Measurements from ENCODE around the gene GAL.
A peak's percentile ranks its signal among the peaks of the same experiment; 100 is the strongest.
"Not testable (repeated sequence)": the region's sequence is repeated elsewhere in the genome, so short reads cannot be mapped to it uniquely, and the experiment has no call there.

The GAL gene, protein sequence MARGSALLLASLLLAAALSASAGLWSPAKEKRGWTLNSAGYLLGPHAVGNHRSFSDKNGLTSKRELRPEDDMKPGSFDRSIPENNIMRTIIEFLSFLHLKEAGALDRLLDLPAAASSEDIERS

DNA sequence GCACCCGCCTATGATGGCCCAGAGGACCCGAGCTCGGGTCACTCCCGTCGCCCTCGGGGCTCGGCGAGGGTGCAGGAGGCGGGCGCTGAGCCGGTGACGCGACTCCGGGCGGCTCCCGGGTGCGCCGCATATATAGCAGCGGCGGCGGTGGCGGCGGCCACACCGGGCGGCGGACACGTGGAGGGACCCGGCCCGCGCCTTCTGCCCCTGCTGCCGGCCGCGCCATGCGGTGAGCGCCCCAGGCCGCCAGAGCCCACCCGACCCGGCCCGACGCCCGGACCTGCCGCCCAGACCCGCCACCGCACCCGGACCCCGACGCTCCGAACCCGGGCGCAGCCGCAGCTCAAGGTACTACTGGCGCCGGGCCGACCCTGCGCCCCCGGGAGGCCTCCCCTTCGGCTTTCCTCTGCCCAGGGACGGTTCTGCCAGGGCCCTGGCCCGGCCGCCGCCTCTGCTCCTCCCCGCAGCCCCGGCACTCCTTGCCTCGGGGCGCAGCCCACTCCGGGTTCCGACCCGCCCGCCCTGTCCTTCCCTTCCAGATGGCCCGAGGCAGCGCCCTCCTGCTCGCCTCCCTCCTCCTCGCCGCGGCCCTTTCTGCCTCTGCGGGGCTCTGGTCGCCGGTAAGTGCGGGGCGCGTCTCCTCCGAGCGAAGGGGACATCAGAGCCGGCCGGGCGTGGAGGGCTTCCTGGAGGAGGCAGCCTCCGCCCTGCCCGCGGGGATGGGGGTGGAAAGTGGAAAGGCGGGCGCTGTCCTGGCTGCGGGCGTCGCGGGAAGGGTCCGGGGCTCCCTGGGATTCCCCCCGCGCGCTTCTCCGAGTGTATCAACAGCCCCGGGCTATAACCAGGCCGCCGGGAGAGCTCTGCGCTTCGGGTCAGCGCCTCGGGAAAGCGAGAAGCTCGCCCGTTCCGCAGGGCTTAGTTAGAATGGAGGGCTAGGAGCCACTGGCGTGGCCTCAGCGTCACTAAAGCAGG is at the start of gene GAL:
TSS of gene GAL (plus strand) at position 160 of the 972 bp plus-strand sequence. CDS start at position 540, 380 bp downstream.
- DNase-seq = peak; percentile 64

DNA sequence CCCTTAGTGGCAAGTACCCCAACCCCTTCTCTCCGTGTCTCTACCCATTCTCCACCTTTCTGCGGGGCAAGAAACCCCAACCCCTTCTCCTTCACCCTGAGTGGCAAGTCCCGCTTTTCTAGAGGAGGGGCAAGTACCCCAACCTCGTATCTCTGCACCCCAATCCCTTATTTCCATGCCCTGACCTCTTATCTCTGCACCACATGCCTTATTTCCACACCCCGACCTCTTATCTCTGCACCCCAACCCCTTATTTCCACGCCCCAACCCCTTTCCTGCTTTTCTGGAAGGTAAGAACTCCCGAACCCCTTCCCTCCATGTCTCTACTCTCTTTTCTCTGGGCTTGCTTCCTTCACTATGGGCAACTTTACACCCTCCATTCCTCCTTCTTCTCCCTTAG is 49.7 kb upstream of the GAL start:
- not testable (repeated sequence) for DNase-seq

DNA sequence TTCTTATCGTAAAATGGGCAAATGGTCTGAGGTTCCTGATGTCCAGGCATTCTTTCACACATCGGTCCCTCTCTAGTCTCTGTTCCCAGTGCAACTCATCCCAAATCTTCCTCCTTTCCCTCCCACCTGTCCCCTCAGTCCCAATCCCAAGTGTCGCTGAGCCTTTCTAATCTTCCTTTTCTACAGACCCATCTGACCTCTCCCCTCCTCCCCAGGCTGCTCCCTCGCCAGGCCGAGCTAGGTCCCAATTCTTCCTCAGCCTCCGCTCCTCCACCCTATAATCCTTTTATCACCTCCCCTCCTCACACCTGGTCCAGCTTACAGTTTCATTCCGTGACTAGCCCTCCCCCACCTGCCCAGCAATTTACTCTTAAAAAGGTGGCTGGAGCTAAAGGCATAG is 49.2 kb upstream of the GAL start:
- not testable (repeated sequence) for DNase-seq

DNA sequence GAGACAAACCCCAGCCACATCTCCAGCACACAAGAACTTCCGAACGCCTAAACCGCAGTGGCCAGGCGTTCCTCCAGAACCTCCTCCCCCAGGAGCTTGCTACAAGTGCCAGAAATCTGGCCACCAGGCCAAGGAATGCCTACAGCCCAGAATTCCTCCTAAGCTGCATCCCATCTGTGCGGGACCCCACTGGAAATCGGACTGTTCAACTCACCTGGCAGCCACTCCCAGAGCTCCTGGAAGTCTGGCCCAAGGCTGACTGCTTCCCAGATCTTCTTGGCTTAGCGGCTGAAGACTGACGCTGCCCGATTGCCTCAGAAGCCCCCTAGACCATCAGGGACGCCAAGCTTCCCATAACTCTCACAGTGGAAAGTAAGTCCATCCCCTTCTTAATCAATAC is 48.5 kb upstream of the GAL start:
- not testable (repeated sequence) for DNase-seq

DNA sequence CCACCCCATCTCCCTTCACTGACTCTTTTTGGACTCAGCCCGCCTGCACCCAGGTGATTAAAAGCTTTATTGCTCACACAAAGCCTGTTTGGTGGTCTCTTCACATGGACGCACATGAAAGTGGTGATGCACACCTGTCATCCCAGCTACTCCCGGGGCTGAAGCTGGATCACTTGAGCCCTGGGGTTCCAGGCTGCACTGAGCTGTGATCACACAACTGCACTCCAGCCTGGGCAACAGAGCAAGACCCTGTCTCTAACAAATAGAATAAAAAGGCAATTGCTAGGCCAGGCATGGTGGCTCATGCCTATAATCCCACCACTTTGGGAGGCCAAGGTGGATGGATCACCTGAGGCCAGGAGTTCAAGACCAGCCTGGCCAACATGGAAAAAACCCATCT is 45.0 kb upstream of the GAL start:
- not testable (repeated sequence) for DNase-seq

DNA sequence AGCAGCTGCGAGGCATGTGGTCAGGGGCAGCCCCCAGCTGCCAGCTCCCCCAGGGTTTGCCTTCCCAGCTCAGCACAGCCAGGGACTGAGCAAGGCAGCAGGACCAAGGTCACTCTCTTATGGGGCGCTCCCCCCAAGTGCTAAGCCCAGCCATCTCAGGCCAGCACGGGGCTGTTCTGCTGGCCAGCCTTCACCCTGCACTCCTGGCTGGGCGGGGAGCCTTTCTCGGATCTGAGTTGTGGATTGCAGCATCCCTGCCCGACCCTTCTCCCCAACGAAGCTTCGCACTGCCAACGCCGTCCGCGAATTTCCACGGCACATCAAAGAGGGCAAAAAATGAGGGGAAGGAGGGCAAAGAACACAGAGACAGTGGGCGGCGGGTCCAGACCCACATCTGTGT is 42.5 kb upstream of the GAL start:
- DNase-seq = no peak

DNA sequence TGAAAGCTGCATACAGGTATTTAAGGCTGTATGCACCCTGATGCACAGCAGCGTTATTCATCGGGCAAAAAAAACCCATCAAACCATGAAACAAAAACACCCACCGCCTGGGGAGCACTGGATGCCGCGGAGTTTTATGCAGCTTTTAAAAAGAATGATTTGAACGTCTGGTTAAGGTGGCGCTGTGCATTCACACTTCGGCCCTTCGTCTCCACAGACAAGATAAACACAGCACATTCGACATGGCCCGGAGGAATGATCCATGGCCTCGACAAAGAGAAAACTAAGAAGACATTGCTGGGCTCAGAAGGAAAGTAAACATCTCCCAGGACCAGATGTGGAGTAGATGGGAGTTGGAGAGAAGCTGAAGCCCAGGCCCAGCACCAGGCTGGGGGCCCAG is 40.8 kb upstream of the GAL start:
- no peak for DNase-seq

DNA sequence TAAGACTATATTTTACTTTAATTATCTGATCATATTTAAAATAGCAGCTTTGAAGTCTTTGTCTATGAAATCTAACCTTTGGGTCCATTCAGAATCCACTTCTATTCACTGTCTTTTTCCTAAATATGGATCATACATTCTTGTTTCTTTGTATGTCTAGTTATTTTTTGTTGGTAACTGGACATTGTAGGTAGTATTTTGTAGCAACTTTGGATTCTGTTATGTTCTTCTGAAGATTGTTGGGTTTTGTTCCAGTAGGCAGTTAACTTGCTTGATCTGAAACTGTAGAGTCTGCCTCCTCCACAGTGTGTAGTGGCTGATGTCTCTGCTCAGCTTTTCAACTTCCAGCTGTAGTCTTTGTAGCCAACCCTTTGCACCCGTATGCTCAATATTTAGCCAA is 37.5 kb upstream of the GAL start:
- DNase-seq = no peak

DNA sequence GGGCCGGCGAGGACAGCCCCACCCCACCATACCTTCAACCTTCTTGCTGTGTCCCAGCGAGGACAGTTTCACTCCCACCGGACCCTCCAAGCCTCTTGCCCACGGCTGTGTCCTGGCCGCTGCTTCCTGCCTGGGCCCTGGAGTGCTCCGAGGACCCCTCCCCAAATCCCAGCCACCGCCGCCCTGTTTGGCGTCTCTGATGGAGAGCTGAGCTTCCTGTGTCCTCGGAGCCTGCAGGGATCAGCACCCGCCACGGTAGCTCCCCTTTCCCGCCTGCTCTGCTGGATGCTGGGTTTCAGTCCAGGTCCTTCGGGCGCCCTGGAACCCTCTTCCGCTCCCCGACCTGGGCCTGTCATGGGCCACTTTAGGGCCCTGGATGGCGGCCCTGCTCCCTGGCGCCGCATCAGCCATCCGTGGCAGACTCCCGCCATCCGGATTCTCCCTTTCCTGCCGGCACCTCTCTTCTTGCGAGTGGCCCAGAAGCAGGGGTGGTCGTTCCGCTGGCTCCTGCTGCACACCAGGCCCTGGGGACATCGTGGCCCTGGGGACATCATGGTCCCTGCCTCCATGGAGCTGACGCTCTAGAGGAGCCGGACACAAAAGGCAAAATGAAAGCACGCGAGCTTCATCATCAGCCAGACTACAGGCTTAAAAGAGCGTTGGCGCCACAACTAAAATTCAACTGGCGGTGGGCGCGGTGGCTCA is 34.3 kb upstream of the GAL start:
- DNase-seq = no peak

DNA sequence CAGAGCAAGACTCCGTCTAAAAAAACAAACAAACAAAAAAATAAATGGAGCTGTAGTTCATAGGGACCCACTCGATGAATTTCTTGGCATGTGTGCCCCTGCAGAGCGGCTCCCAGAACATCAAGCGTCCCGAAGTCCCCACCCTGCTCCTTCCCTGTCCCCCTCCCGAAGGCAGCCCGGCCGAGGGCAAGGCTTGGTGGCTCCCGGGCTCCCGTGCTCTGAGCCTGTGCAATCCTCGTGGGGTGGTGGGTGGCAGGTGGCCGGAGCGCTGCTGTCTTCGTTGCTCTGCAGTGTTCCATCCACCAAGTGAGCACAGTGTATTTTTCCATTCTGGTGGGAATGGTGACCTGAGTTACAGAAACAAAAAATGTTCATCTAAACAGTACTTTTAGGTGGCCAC is 33.5 kb upstream of the GAL start:
- DNase-seq = no peak

DNA sequence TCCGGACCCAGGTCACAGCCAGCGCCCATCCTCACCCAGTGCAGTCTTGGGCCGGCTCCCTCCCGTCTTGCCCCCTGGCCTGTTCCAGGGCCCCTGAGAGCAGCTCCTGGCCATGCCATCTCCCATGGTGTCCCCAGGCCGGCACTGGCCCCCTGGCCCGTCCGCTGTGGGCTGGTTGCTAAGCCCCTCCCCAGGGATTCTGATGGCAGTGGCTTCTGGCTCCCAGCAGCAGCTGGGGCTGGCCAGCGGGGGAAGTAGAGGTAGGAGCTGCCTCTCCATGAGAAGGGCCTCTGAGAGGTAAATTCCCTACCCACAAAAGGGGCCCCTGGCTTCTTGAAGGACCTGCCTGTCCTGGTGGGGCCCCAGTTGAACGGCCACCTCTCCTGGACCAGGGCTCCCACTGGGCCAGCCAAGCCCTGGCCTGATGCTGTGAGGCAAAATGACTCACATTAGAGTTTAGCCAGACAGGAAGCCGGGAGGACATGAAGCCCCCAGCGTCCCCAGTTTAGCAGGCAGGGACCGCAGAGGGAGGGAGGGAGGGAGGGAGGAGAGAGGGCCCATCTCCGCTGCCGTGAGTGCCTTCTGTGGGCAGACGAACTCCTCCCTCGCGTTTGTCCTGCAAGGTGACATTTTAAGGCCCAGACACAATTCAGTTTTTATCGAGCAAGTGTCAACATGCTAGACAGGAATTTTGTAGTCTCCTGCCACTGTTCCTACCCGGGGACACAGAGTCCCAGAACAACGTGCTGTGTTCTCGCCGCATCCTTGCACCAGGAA is 32.9 kb upstream of the GAL start:
- DNase-seq = no peak

DNA sequence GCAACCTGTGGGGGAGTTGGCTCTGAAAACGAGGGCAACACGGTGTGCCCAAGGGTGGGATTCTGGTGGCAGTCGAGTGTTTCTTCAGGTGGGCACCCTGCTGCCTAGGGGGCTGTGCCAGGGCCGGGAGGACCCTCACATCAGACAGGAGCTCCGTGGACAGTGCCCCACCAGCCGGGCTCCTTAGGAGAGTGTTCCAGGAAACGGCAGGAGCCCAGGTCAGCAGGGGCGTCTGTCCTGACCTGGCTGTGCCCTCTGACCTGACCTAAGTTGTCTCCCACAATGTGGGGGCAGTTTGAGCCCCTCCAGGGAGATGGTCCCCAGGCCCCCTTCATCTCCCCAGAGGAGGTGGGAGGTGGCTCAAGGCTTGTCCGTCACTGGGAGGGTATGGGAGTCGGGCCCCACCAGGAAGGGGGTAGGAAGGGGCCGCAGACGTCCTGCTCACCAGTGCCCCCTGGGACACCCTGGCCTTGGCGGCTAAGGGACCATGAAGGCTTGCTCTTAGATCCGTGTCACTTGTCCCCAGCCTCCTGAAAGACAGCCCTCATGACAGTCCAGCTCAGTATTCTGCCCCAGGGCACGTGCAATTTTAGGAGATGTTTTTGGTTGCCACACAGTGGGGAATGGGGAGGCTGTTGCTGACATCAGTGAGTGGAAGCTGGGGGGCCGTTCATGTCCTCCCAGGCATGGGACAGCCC is 32.2 kb upstream of the GAL start:
- no peak for DNase-seq

DNA sequence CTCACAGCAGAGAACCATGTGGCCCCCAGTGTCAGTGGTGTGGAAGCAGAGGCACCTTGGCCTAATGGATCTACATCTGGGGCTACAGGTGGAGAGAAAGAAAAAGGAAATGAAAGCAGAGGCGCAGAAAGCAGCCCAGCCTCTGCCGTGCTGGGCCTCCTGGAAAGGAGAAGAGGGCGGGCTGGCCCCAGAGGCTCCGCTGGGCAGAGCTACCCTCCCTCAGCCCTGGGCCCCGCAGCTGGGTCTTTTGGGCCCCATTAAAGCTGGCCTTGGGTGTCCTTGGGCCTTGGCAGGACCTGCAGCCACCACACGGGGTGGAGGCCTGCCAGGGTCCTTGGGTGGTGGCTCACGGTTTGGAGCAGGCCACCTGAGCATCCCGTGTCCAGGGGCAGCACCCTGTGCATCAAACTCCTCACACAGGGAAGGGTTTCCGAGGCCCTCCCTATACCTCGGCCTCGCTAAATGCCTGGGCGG is 31.6 kb upstream of the GAL start:
- DNase-seq = no peak

DNA sequence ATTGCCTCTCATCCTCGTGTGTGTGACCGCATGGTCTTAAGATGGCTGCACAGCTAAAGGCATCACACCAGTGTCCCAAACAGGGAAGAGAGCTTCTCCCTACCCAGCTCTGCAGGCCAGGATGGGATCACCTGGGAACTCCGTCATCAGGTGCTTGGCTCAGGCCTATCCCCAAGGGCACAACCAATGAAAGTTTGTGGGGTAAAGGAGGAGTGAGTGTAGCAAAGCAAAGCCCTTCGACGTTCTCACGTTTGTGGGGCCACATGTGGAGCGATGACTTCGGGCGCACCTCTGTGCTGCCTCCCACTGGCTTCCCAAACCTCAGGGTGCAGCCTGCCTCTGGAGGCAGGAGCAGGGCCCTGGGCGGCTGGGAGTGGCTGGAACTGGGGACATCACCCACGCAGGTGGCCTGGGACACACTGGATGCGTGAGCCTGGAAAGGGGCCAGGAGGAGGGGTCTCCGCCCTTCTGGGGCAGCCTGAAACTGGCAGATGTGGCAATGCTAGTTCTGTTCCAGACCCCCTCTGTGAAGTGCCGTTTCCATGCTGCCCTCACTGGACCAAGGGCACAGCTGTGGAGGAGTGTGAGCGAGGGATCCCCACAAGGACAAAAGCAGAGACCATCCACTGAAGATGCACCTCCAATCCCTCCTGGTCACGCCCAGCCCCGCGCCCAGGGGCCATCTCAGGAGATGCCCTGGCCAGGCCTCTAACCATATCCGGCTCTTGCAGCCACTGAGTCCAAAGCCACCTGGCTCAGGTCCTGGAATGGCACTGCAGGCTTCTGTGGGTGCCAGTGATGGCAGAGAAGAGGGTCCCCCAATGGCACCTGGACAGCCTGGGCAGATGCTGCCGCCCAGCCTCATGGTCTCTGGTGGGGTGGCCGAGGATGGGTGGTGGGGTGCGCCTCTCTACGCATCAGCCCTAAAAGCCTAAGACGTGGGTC is 30.6 kb upstream of the GAL start:
- no peak for DNase-seq

DNA sequence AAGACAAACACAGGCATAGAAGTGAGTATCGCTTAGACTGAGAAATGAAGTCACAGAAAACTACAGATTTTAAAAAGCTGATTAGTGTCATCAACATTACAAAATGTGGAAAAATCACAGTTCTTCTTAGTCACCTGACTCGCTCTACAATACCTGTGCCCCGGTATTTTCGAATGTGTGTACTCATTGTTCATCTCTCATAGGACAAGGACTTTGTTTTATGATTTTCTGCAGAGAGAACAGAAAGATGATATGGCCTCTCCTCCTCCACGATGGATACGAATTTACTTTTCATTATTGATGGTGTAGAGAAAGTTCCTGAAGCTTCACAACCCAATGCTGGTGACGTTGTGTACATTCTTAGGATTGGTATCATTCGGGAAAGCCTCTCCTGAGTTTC is 29.4 kb upstream of the GAL start:
- DNase-seq = no peak

DNA sequence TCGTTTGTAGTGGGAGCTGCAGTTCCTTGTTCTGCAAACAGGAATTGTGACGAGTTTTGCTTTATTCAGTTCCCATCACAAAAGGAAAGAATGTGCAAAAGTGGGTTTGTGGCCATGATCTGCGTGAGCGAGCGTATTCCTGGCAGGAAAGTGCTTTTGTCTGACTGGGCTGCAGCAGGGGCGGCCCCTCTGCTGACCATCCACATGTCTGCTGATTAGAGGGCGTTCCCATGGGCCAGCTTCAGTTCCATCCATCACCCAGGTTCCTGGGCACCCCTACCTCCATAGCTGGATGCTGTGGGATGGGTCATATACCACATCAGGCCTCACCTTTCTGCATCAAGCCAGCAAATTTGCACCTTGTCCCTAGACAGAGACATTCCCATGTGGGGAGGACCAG is 28.9 kb upstream of the GAL start:
- DNase-seq = no peak

DNA sequence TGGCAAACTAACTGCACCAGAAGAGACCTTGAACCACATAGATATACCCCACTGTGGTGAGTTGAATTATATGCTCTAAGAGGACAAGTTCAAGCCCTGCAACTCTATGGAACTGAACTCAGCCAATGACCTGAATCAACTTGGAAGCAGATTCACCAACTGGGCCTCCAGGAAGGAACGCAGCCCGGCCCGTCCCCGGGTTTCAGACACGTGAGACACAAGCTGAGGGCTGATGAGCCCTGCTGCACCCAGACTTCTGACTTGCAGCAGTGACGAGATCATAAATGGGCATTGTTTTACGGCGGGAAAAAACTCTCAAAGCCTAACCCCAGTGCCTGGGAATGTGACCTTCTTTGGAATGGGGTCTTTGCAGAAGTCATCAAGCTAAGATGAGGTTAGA is 28.5 kb upstream of the GAL start:
- DNase-seq = no peak

DNA sequence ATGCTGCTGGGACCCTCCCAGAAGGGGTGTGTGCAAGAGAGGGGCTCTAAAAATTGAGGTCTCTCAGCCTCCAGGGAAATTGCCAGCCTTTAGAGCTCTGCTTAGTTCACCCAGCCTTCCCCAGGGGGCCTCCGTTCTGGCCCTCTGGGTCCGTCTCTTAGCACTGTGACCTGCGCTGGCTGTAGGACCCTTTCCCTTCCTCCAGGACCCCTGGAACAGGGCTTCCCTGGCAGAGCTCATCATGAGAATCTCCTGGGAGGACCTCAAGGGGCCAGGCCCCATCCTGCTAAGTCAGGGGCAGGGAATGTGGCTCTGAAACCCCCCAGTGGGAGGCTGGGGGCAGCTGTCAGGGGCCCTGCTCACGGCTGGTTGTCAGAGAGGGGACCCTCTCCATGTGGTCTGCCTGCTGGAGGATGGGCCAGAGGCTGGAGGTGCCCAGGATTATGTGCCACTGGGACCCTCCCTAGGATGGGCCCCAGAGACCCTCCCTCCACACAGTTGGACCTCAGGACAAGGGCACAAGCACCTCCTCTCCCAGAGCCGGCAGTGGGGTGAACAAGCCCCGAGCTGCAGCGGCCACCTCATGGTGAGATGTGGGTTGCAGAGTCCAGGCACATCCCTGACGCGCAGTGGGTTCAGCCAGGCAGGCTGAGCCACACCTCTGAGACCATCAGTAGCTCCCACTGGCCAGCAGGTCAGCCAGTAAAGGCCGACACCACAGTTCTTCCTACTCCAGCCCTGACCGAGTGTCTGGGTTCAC is 27.1 kb upstream of the GAL start:
- no peak for DNase-seq

DNA sequence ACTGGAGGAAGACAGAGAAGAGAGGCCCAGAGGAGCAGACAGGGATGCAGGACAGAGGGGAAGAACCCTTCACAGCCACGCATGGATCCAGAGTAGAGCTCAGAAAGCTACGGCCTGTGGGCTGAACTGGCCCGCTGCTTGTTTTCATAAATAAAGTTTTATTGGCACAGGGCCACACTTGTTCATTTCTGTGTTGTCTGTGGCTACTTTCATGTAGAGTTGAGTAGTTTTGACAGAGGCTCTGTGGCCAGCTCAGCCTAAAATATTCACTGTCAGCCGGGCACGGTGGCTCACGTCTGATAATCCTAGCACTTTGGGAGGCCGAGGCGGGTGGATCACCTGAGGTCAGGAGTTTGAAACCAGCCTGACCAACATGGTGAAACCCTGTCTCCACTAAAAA is 26.2 kb upstream of the GAL start:
- DNase-seq = no peak

DNA sequence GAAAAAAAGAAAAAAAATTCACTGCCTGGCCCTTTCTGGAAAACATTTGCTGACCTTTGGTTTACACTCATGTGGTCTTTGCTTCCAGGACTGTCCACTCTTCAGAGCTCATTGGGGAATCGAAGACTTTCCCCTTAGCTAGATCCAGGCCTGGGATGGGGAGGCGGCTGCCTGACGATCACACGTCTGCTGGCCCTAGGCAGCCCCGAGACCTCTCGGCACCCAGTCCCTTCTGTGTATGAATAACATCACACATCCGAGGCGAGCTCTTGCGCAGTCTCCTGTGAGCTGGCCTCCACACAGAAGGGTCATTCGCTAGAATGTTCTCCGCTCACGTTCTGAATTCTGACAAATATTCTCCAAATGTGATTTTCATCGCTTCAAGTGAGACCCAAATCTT is 25.7 kb upstream of the GAL start:
- DNase-seq = no peak

Data from activated CD8-positive, alpha-beta memory T cell treated with anti-CD3 and anti-CD28 coated beads, Interleukin-2, amount 50 U/mL, for 48 hours (primary cell).